GM10248 (cell line): ENCODE results near the gene HMMR.
"Not testable (repeated sequence)": the region's sequence is repeated elsewhere in the genome, so short reads cannot be mapped to it uniquely, and the experiment has no call there.

Source experiments
- CTCF ChIA-PET: fragments of 300-600 bp; sonication (Branson Sonifier 250); formaldehyde crosslinking; extraction: SDS; loops from one replicate; lab custom pipeline; 2021; ENCODE audit warnings: antibody characterized with exemption; lab: Yijun Ruan, JAX
- POLR2A ChIA-PET: fragments of 350-650 bp; sonication (Branson Sonifier 250); formaldehyde crosslinking; extraction: SDS; loops from one replicate; lab custom pipeline; 2020; ENCODE audit warnings: antibody characterized with exemption; lab: Yijun Ruan, JAX
- DNase-seq: peaks from one replicate; pipeline ENCODE4 v3.0.0; 2012; ENCODE audit errors: extremely low spot score
- CTCF ChIP-seq: IDR thresholded peaks from 2 replicates; pipeline ENCODE4 v1.5.1; 2012; ENCODE audit warnings: mild to moderate bottlenecking, low read depth; ENCODE audit errors: extremely low read depth, missing control alignments, control extremely low read depth

The HMMR gene, protein sequence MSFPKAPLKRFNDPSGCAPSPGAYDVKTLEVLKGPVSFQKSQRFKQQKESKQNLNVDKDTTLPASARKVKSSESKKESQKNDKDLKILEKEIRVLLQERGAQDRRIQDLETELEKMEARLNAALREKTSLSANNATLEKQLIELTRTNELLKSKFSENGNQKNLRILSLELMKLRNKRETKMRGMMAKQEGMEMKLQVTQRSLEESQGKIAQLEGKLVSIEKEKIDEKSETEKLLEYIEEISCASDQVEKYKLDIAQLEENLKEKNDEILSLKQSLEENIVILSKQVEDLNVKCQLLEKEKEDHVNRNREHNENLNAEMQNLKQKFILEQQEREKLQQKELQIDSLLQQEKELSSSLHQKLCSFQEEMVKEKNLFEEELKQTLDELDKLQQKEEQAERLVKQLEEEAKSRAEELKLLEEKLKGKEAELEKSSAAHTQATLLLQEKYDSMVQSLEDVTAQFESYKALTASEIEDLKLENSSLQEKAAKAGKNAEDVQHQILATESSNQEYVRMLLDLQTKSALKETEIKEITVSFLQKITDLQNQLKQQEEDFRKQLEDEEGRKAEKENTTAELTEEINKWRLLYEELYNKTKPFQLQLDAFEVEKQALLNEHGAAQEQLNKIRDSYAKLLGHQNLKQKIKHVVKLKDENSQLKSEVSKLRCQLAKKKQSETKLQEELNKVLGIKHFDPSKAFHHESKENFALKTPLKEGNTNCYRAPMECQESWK

GRCh38 chr5:163460562-163461171, at the start of gene HMMR:
HMMR (plus strand) TSS chr5:163460632; CDS start chr5:163460693, 61 bp downstream.
- DNase-seq = no peak
- CTCF ChIA-PET = interaction anchor here (0.7 to 3.5 kb wide), 13 partner anchors 9 to 52 kb away, joined by 3 to 19 read pairs (median 5); partner anchors contain the start of gene MAT2B
- POLR2A ChIA-PET = interaction anchor here (0.7 to 4.2 kb wide), 5 partner anchors 8 to 45 kb away, joined by 3 to 19 read pairs (median 4); partner anchors contain the start of genes CCNG1 and MAT2B
- TF ChIP-seq CTCF = no peak

DNA sequence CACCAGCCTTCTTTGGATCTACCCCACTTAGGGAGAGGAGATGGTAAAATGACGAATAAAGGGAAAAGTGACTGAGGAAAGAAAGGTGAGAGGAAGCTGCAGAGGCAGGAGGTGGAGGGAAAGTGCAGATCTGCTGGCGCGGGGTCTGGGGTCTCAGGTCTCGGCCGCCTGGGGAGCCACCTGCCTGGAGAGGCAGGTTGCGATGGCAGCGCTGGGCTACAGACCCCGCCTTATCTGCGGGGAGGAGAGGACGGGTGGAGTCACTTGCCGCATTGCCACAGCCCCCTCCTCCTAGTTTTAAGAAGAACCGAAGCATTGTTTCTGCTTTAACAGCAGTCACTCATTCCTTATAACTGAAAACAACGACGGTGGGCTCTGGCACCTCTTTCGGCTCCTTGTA, 44.8 kb upstream of the HMMR start:
- CTCF ChIA-PET = interaction anchor here (1.0 kb wide), 1 partner anchor 24 kb away, joined by 3 read pairs; no protein-coding TSS in a partner anchor
- POLR2A ChIA-PET, DNase-seq: not testable (repeated sequence)

GRCh38 chr5:163424836-163425235, 35.6 kb upstream of the HMMR start:
- no peak for TF ChIP-seq CTCF
- DNase-seq = no peak
- ChIA-PET POLR2A (interaction anchor here (0.6 kb wide), 1 partner anchor 243 kb away, joined by 6 read pairs; no protein-coding TSS in a partner anchor), CTCF (interaction anchor here (1.1 to 2.9 kb wide), 4 partner anchors 9 to 19 kb away, joined by 3 to 11 read pairs (median 3); no protein-coding TSS in a partner anchor)

DNA sequence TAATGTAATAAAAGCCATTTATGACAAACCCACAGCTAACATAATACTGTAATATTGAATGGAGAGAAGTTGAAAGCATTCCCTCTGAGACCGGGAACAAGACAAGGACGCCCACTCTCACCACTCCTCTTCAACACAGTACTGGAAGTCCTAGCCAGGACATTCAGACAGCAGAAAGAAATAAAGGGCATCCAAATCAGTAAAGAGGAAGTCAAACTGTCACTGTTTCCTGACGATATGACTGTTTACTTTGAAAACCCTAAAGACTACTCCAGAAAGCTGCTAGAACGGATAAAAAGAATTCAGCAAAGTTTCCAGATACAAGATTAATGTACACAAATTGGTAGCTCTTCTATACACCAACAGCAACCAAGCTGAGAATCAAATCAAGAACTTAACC, 34.3 kb upstream of the HMMR start:
- DNase-seq, POLR2A ChIA-PET: not testable (repeated sequence)
- CTCF ChIA-PET = interaction anchor here (2.9 kb wide), 1 partner anchor 18 kb away, joined by 11 read pairs; no protein-coding TSS in a partner anchor

DNA sequence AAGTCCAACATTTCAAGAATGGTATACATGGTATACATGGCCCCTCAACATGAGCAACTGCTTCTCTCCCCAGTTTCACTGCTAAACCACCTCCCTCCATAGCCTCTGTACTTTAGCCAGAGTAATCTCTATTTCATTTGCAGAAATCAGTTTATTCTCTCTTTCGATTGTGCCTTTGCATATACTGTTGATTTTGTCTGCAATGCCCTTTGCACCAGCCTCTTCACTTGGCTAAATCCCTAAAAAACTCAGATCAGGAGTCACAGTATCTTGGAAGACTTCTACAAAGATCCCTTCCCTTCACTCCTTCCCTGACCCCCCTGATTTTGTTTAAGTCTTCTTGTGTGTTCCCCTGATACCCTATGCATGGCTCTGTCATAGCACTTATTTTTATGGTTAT, 27.9 kb upstream of the HMMR start:
- POLR2A ChIA-PET = no interaction called here
- no peak for DNase-seq
- TF ChIP-seq CTCF = no peak
- CTCF ChIA-PET = no interaction called here

- CTCF ChIA-PET = no interaction called here
- POLR2A ChIA-PET = no interaction called here
- no peak for DNase-seq
- TF ChIP-seq CTCF = no peak
Observed at GRCh38 chr5:163433271-163433670, 27.2 kb upstream of the HMMR start.

- DNase-seq = no peak
- no peak for TF ChIP-seq CTCF
- CTCF ChIA-PET = interaction anchor here (0.9 kb wide), 1 partner anchor 9 kb away, joined by 3 read pairs; no protein-coding TSS in a partner anchor
- POLR2A ChIA-PET = no interaction called here
Observed at GRCh38 chr5:163434401-163434866, 26.0 kb upstream of the HMMR start.
